IMR-90 (cell line): ENCODE measurements around the gene PRR23B.

Experiments
- CHD1 ChIP-seq: IDR thresholded peaks from 2 replicates; pipeline ENCODE4 v1.6.1; 2012; ENCODE audit warnings: low read depth, low read length, improper control_type of control experiment
- CTCF ChIP-seq: conservative IDR thresholded peaks from 2 replicates; pipeline ENCODE4 v1.5.1; 2012; ENCODE audit warnings: mild to moderate bottlenecking, low read depth, low read length, improper control_type of control experiment
- FOS ChIP-seq: fragments of 150-350 bp; IDR thresholded peaks from 2 replicates; pipeline ENCODE4 v1.6.1; 2016; ENCODE audit warnings: low read depth, low read length
- POLR2A ChIP-seq: IDR thresholded peaks from 2 replicates; pipeline ENCODE4 v1.6.1; 2012; ENCODE audit warnings: mild to moderate bottlenecking, low read depth, low read length
- RFX5 ChIP-seq: IDR thresholded peaks from 2 replicates; pipeline ENCODE4 v1.8.0; 2012; ENCODE audit warnings: low read depth, mild to moderate bottlenecking, low read length, moderate library complexity
- SMC3 ChIP-seq: fragments of 150-350 bp; IDR thresholded peaks from 2 replicates; pipeline ENCODE4 v1.6.1; 2016; ENCODE audit warnings: low read depth, mild to moderate bottlenecking, antibody characterized with exemption, low read length, moderate library complexity
- USF2 ChIP-seq: fragments of 150-350 bp; IDR thresholded peaks from 2 replicates; pipeline ENCODE4 v1.6.1; 2017; ENCODE audit warnings: mild to moderate bottlenecking, antibody characterized with exemption, low read length, low read depth

- TF ChIP-seq POLR2A (no peak), CTCF (no peak), RFX5 (no peak), CHD1 (no peak), FOS (no peak), USF2 (no peak), SMC3 (no peak)
These were observed 32.3 kb upstream of the PRR23B start for GRCh38 chr3:139052802-139053600.
